B cell (primary cell): ENCODE measurements around the gene B4GALT1. TPM values are rescaled to one million over a fixed set of nuclear protein-coding genes. Genes with fewer than 3 reads are reported as not detected.
A peak's percentile ranks its signal among the peaks of the same experiment; 100 is the strongest.

ENCODE experiments used
- ATAC-seq: fragments of 200-7000 bp; cut with Tn5 transposase; one replicate; pipeline ENCODE4 v1.10.0; 2021; ENCODE audit warnings: low read depth, mild to moderate bottlenecking, moderate number of reproducible peaks, moderate library complexity
- CTCF ChIA-PET: fragments of 350-600 bp; sonication (Branson Sonifier 250); formaldehyde crosslinking; loops from one replicate; lab custom pipeline; 2021; ENCODE audit warnings: antibody characterized with exemption, inconsistent platforms; lab: Charles Lee
- POLR2A ChIA-PET: fragments of 350-600 bp; sonication (Branson Sonifier 250); formaldehyde crosslinking; loops from one replicate; lab custom pipeline; 2021; ENCODE audit warnings: antibody characterized with exemption; lab: Charles Lee
- DNase-seq: peaks from one replicate; pipeline ENCODE4 v3.0.0; 2013
- H2AFZ ChIP-seq: 2 replicates; pipeline ENCODE4 v1.6.1; 2012; ENCODE audit warnings: mild to moderate bottlenecking, low read depth, low read length; ENCODE audit not compliant: insufficient read depth, poor library complexity, severe bottlenecking
- H3K27ac ChIP-seq, 2 donors: 1 replicate in 1 of 2; 2 replicates in 1 of 2; pipeline ENCODE4 v1.5.1; 2012 to 2013; ENCODE audit warnings: low read length in 2 of 2, mild to moderate bottlenecking in 2 of 2, moderate library complexity in 1 of 2
- H3K27me3 ChIP-seq, 4 experiments: fragments of 200-600 bp in 1 of 4; sonication (generic) in 1 of 4; replicated peaks in 1 of 4; 1 replicate in 2 of 4; 2 replicates in 2 of 4; pipeline versions ENCODE4 v1.6.1 to v1.7.0; 2013 to 2016; ENCODE audit warnings: low read length in 3 of 4, mild to moderate bottlenecking in 2 of 4, mixed read lengths in 1 of 4, moderate library complexity in 1 of 4; ENCODE audit not compliant: insufficient read depth in 4 of 4, control insufficient read depth in 3 of 4; ENCODE audit errors: control extremely low read depth in 1 of 4
- H3K36me3 ChIP-seq, 2 experiments: replicated peaks in 1 of 2; 1 replicate in 1 of 2; 2 replicates in 1 of 2; pipeline versions ENCODE4 v1.6.1 to v1.7.1; 2013; ENCODE audit warnings: low read length in 1 of 2; ENCODE audit not compliant: insufficient read depth in 2 of 2, control insufficient read depth in 1 of 2; ENCODE audit errors: control extremely low read depth in 1 of 2, extremely low read depth in 1 of 2
- H3K4me1 ChIP-seq, 2 donors: fragments of 200-600 bp in 1 of 2; sonication (generic) in 1 of 2; 1 replicate in 1 of 2; 2 replicates in 1 of 2; pipeline versions ENCODE4 v1.5.1 to v1.6.1; 2013 to 2017; ENCODE audit warnings: low read length in 2 of 2; ENCODE audit not compliant: control insufficient read depth in 2 of 2, insufficient read depth in 2 of 2
- H3K4me2 ChIP-seq: replicated peaks from 2 replicates; pipeline ENCODE3; 2012; ENCODE audit warnings: mild to moderate bottlenecking, low read depth, low read length; ENCODE audit not compliant: poor library complexity, severe bottlenecking
- H3K4me3 ChIP-seq, 5 experiments: fragments of 200-600 bp in 1 of 5; sonication (generic) in 1 of 5; 1 replicate in 3 of 5; 2 replicates in 2 of 5; pipeline versions ENCODE4 v1.5.1 to v1.7.0; 2011 to 2016; ENCODE audit warnings: low read length in 4 of 5, mild to moderate bottlenecking in 4 of 5, low read depth in 2 of 5, control low read depth in 1 of 5, moderate library complexity in 1 of 5; ENCODE audit not compliant: insufficient read depth in 1 of 5; ENCODE audit errors: control extremely low read depth in 1 of 5, extremely low read depth in 1 of 5
- H3K79me2 ChIP-seq: fragments of 200-600 bp; sonication (generic); one replicate; pipeline ENCODE4 v1.6.0; 2016; ENCODE audit warnings: low read length; ENCODE audit not compliant: control insufficient read depth, insufficient read depth
- H3K9ac ChIP-seq: fragments of 200-600 bp; sonication (generic); 2 replicates; pipeline ENCODE4 v1.6.1; 2017; ENCODE audit warnings: mild to moderate bottlenecking, low read length, moderate library complexity
- H3K9me3 ChIP-seq, 3 donors: one replicate each; pipeline versions ENCODE4 v1.6.1 to v1.7.1; 2013; ENCODE audit warnings: low read length in 2 of 3; ENCODE audit not compliant: control insufficient read depth in 2 of 3, insufficient read depth in 1 of 3; ENCODE audit errors: control extremely low read depth in 1 of 3
- H4K20me1 ChIP-seq: 2 replicates; pipeline ENCODE4 v1.6.0; 2012; ENCODE audit warnings: mild to moderate bottlenecking, low read length; ENCODE audit not compliant: insufficient read depth, control insufficient read depth, poor library complexity, severe bottlenecking
- H3K27ac Mint-ChIP-seq: one replicate; pipeline ENCODE4 v1.8.0; 2021; ENCODE audit warnings: mixed read lengths
- H3K27me3 Mint-ChIP-seq: one replicate; pipeline ENCODE4 v1.8.0; 2021; ENCODE audit warnings: mixed read lengths
- H3K4me1 Mint-ChIP-seq: one replicate; pipeline ENCODE4 v1.8.0; 2021; ENCODE audit warnings: mixed read lengths
- H3K4me3 Mint-ChIP-seq: one replicate; pipeline ENCODE4 v1.8.0; 2021; ENCODE audit warnings: mixed read lengths
- H3K9me3 Mint-ChIP-seq: one replicate; pipeline ENCODE4 v1.8.0; 2022; ENCODE audit warnings: mixed read lengths; ENCODE audit not compliant: insufficient read depth
- EZH2 ChIP-seq: IDR thresholded peaks from 2 replicates; pipeline ENCODE4 v1.6.1; 2012; ENCODE audit warnings: borderline replicate concordance, low read depth, mild to moderate bottlenecking, moderate library complexity, low read length; ENCODE audit not compliant: insufficient read depth, poor library complexity, severe bottlenecking
- WGBS: methylation state at CpG from one replicate; pipeline ENCODE4 v1.1.5; 2013; ENCODE audit warnings: missing lambda C conversion rate; ENCODE audit not compliant: insufficient coverage; 5-methylcytosine and 5-hydroxymethylcytosine counted together
- intact Hi-C: fragments of 100-400 bp; cut with micrococcal nuclease; formaldehyde crosslinking; loops from one replicate; pipeline ENCODE4 v1.10.0; 2022
- polyA plus RNA-seq: library from polyadenylated mRNA; depleted of rRNA; stranded (reverse); fragments of >200 nt; gene quantifications from 2 replicates; pipeline ENCODE4 v1.2.3, GENCODE V29; 2012
- total RNA-seq, 2 donors: library from RNA; stranded (reverse); fragments of 120-200 nt in 1 of 2; gene quantifications; 1 replicate in 1 of 2; 2 replicates in 1 of 2; pipeline versions ENCODE4 v1.2.3 to v1.2.4, GENCODE V29; 2013 to 2022
- TF ChIP-seq, protein P1 (sequence below): fragments of 200-600 bp; IDR thresholded peaks from one replicate; pipeline ENCODE4 v1.8.0; 2022; ENCODE audit warnings: antibody characterized with exemption, mild to moderate bottlenecking

The B4GALT1 gene
- total and polyA plus RNA-seq, 2 donors (not counting 1 experiment from before 2014, with no cell fraction given) = 49.2 to 201 TPM

DNA sequence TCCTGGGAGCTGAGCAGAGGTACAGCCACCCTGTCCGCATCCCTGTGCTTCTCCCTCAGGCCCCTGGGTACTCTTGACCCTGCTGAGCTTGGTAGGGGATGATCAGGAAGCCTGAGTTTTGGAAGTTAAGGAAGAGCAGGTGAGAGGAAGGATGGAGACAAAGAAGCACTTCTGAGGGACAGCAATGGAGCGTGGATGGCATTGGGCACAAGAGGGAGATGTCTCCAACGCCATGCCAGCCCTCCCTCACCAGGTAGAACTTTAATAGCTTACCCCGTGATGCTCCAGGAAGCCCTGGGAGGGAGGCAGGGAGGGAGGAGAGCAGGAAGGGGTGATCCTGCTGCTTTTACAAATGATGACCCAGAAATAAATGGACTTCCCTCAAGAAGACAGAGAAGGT is 60.8 kb downstream of the B4GALT1 start:
- intact Hi-C loops = no loop called here
- Histone ChIP-seq H3K4me2 (no peak overlapping the region), H4K20me1 (peaks cover 13% of the 10 kb centered on the region), H3K9ac (no peak overlapping the region), H3K27me3 (no peaks in the 10 kb centered on the region), H3K4me1 (peaks cover 4 to 22% of the 10 kb centered on the region in 2 donors), H3K79me2 (no peaks in the 10 kb centered on the region), H2AFZ (no peak overlapping the region), H3K36me3 (peaks cover 0 to 16% of the 10 kb centered on the region in 2 experiments), H3K4me3 (no peak overlapping the region), H3K27ac (no peak overlapping the region), H3K9me3 (no peaks in the 10 kb centered on the region)
- Mint-ChIP-seq H3K27ac (peak overlapping the region; percentile 67), H3K9me3 (no peaks in the 10 kb centered on the region), H3K4me1 (peaks cover 48% of the 10 kb centered on the region), H3K4me3 (no peak overlapping the region), H3K27me3 (no peaks in the 10 kb centered on the region)
- no CpG with 5 or more reads among the region's 4 CpGs for WGBS
- ATAC-seq (no peak), DNase-seq (no peak)
- CTCF ChIA-PET = interaction anchor here (1.0 to 1.1 kb wide), 2 partner anchors 10 to 120 kb away, joined by 3 to 4 read pairs; no protein-coding TSS in a partner anchor
- TF ChIP-seq EZH2 = no peak
- POLR2A ChIA-PET = interaction anchor here (0.7 kb wide), 1 partner anchor 121 kb away, joined by 3 read pairs; no protein-coding TSS in a partner anchor

DNA sequence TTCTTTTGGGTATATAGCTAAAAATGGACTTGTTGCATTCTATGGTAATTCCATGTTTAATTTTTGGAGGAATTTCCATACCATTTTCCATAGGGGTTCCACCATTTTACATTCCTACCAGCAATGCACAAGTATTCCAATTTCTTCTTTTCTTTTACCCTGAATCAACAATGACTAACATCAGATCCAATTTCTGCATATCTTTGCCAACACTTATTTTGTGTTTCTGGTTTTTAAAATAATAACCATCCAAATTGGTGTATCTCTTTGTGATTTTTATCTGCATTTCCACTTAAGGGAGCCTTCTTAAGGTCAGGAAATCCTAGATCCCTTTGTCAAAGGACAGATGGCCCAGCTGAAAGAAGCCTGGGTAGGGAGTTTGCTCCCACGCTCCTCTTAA is 61.2 kb downstream of the B4GALT1 start:
- no peak overlapping the region for H3K4me2 ChIP-seq
- intact Hi-C loops = no loop called here
- no peaks in the 10 kb centered on the region for H3K27me3 ChIP-seq
- H3K9me3 Mint-ChIP-seq = no peaks in the 10 kb centered on the region
- H3K4me1 Mint-ChIP-seq = peaks cover 44% of the 10 kb centered on the region
- no peak overlapping the region for H3K4me3 ChIP-seq
- ATAC-seq (no peak), DNase-seq (no peak)
- 100% methylated on average over 1 of the region's 1 CpG for WGBS
- no peaks in the 10 kb centered on the region for H3K79me2 ChIP-seq
- no peak overlapping the region for H3K4me3 Mint-ChIP-seq
- H3K27me3 Mint-ChIP-seq = no peaks in the 10 kb centered on the region
- H3K27ac ChIP-seq = no peak overlapping the region
- H4K20me1 ChIP-seq = peaks cover 10% of the 10 kb centered on the region
- ChIA-PET CTCF (interaction anchor here (0.6 to 3.7 kb wide), 4 partner anchors 10 to 120 kb away, joined by 3 to 18 read pairs (median 3); no protein-coding TSS in a partner anchor), POLR2A (interaction anchor here (0.7 to 0.8 kb wide), 3 partner anchors 18 to 121 kb away, joined by 3 read pairs; no protein-coding TSS in a partner anchor)
- peak overlapping the region; percentile 67 for H3K27ac Mint-ChIP-seq
- peaks cover 0 to 12% of the 10 kb centered on the region in 2 experiments for H3K36me3 ChIP-seq
- no peak overlapping the region for H2AFZ ChIP-seq
- peaks cover 4 to 22% of the 10 kb centered on the region in 2 donors for H3K4me1 ChIP-seq
- no peaks in the 10 kb centered on the region for H3K9me3 ChIP-seq
- H3K9ac ChIP-seq = no peak overlapping the region
- TF ChIP-seq, protein P1, sequence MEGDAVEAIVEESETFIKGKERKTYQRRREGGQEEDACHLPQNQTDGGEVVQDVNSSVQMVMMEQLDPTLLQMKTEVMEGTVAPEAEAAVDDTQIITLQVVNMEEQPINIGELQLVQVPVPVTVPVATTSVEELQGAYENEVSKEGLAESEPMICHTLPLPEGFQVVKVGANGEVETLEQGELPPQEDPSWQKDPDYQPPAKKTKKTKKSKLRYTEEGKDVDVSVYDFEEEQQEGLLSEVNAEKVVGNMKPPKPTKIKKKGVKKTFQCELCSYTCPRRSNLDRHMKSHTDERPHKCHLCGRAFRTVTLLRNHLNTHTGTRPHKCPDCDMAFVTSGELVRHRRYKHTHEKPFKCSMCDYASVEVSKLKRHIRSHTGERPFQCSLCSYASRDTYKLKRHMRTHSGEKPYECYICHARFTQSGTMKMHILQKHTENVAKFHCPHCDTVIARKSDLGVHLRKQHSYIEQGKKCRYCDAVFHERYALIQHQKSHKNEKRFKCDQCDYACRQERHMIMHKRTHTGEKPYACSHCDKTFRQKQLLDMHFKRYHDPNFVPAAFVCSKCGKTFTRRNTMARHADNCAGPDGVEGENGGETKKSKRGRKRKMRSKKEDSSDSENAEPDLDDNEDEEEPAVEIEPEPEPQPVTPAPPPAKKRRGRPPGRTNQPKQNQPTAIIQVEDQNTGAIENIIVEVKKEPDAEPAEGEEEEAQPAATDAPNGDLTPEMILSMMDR = no peak
- TF ChIP-seq EZH2 = no peak
